ENCODE measurements around the gene LEP. TPM values are rescaled to one million over a fixed set of nuclear protein-coding genes. Genes with fewer than 3 reads are reported as not detected.
"Not testable (repeated sequence)": the region's sequence is repeated elsewhere in the genome, so short reads cannot be mapped to it uniquely, and the experiment has no call there.

LEP gene
- total and polyA plus RNA-seq, 2 donors = 5.3 TPM; not detected in 1

- not testable (repeated sequence) for H3K27ac ChIP-seq (ENCODE audit: low read depth); DNase-seq (ENCODE audit: extremely low spot score); H3K4me3 ChIP-seq (ENCODE audit: low read depth, low read length); H3K36me3 ChIP-seq (ENCODE audit: insufficient read depth); H3K4me1 ChIP-seq (ENCODE audit: insufficient read depth)
- WGBS = 85% methylated on average over 1 of the region's 1 CpG
Measured at GRCh38 chr7:128280451-128280850, 39.4 kb downstream of the LEP start.

GRCh38 chr7:128281605-128282380 is 40.7 kb downstream of the LEP start:
- WGBS = 80% methylated on average over 4 of the region's 4 CpGs
- no peaks in the 10 kb centered on the region for H3K4me1 ChIP-seq (ENCODE audit: insufficient read depth)
- DNase-seq (ENCODE audit: extremely low spot score) = no peak

DNA sequence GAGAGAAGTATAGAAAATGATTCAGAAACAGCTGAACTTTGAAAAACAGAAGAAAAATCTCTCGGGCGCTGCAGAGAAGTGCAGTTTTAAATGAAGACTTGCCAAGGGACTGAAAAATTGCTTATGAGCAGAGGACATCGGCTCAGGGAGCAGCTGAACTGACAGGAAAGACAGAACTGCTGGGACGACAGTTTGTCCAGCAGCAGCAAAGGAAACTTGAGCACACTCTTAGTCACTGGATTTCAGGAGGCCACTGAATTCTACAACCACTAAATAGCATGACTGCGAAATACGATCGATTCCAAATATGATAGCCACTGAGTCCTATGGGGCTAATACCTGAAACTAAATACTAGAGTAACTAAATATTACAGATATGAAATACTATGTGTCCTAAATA is 43.0 kb downstream of the LEP start:
- DNase-seq (ENCODE audit: extremely low spot score) = no peak
- no peaks in the 10 kb centered on the region for H3K36me3 ChIP-seq (ENCODE audit: insufficient read depth)
- 90% methylated on average over 7 of the region's 7 CpGs for WGBS

More at GRCh38 chr7:128281605-128282380, 40.7 kb downstream of the LEP start:
- no peak overlapping the region for H3K27ac ChIP-seq (ENCODE audit: low read depth)
- H3K4me3 ChIP-seq (ENCODE audit: low read depth, low read length) = no peak overlapping the region
- no peaks in the 10 kb centered on the region for H3K36me3 ChIP-seq (ENCODE audit: insufficient read depth)

GRCh38 chr7:128287556-128287955 is 46.5 kb downstream of the LEP start:
- Histone ChIP-seq H3K36me3 (ENCODE audit: insufficient read depth) (peaks cover 2% of the 10 kb centered on the region), H3K4me3 (ENCODE audit: low read depth, low read length) (no peak overlapping the region), H3K27ac (ENCODE audit: low read depth) (no peak overlapping the region), H3K4me1 (ENCODE audit: insufficient read depth) (no peaks in the 10 kb centered on the region)
- DNase-seq (ENCODE audit: extremely low spot score) = no peak
- 93% methylated on average over 4 of the region's 4 CpGs for WGBS

More for the DNA sequence above, 43.0 kb downstream of the LEP start:
- Histone ChIP-seq H3K27ac (ENCODE audit: low read depth) (no peak overlapping the region), H3K4me3 (ENCODE audit: low read depth, low read length) (no peak overlapping the region), H3K4me1 (ENCODE audit: insufficient read depth) (no peaks in the 10 kb centered on the region)

DNA sequence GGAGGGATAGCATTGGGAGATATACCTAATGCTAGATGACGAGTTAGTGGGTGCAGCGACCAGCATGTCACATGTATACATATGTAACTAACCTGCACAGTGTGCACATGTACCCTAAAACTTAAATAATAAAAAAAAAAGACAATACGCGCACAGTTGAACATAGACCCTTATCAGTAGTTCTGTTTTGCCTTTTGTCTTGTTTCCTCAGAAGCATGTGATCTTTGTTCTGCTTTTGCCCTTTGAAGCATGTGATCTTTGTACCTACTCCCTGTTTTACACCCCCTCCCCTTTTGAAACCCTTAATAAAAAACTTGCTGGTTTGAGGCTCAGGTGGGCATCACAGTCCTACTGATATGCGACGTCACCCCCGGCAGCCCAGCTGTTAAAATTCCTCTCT is 56.9 kb downstream of the LEP start:
- DNase-seq (ENCODE audit: extremely low spot score); H3K4me1 ChIP-seq (ENCODE audit: insufficient read depth); H3K4me3 ChIP-seq (ENCODE audit: low read depth, low read length); H3K36me3 ChIP-seq (ENCODE audit: insufficient read depth); H3K27ac ChIP-seq (ENCODE audit: low read depth): not testable (repeated sequence)
- WGBS = 88% methylated on average over 5 of the region's 7 CpGs

DNA sequence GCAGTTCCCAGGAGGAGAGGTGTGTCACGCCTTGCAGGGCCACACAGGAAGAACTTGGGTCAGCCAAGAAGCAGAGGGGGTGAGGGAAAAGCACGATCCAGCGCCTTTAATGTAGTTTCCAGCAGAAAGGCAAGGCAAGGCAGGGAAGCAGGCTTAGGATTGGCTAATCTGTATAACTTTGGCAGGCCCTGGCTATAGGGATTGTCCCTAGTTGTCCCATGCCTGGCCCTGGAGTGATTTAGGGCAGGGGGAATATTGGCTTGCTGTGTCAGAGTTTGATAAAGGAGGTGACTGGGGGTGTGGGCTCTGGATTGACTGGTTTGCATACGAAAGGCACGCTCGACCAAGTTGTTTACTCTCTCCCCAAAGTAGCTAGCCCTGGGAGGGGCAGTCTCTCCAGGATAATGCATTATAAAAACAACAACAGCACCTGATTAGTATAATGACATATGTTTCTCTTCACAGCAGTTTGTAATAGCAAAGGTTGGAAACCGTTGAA is 58.1 kb downstream of the LEP start:
- Histone ChIP-seq H3K36me3 (ENCODE audit: insufficient read depth) (no peaks in the 10 kb centered on the region), H3K4me1 (ENCODE audit: insufficient read depth) (no peaks in the 10 kb centered on the region), H3K4me3 (ENCODE audit: low read depth, low read length) (no peak overlapping the region), H3K27ac (ENCODE audit: low read depth) (no peak overlapping the region)
- 51% methylated on average over 7 of the region's 7 CpGs for WGBS
- DNase-seq (ENCODE audit: extremely low spot score) = no peak

- DNase-seq (ENCODE audit: extremely low spot score) = no peak
- no peak overlapping the region for H3K27ac ChIP-seq (ENCODE audit: low read depth)
- peaks cover 7% of the 10 kb centered on the region for H3K36me3 ChIP-seq (ENCODE audit: insufficient read depth)
- H3K4me1 ChIP-seq (ENCODE audit: insufficient read depth) = no peaks in the 10 kb centered on the region
- WGBS = 57% methylated on average over 10 of the region's 10 CpGs
- H3K4me3 ChIP-seq (ENCODE audit: low read depth, low read length) = no peak overlapping the region
Measured at GRCh38 chr7:128302139-128302538, 61.1 kb downstream of the LEP start.

DNA sequence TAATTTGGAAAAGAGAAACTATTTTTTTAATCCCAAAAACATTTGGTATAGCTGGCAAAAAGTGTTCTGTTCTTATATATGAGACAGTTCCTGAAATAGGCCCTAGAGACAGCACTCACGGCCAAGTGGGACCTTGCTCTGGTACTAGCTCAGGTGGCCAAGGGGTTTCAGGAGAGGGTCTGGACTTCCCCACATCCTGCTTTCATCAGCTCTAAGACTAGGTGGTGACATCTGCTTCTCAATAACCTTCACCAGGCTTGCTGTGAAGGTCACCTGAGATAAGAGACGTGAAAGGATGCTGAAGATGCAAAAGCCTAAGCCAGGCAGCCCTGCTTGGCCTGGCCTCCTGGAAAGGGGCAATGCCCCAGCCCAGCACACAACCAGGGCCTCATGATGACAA is 62.1 kb downstream of the LEP start:
- no peak overlapping the region for H3K4me3 ChIP-seq (ENCODE audit: low read depth, low read length)
- WGBS = 93% methylated on average over 2 of the region's 2 CpGs
- DNase-seq (ENCODE audit: extremely low spot score) = no peak
- peaks cover 8% of the 10 kb centered on the region for H3K36me3 ChIP-seq (ENCODE audit: insufficient read depth)
- no peaks in the 10 kb centered on the region for H3K4me1 ChIP-seq (ENCODE audit: insufficient read depth)
- H3K27ac ChIP-seq (ENCODE audit: low read depth) = no peak overlapping the region

DNA sequence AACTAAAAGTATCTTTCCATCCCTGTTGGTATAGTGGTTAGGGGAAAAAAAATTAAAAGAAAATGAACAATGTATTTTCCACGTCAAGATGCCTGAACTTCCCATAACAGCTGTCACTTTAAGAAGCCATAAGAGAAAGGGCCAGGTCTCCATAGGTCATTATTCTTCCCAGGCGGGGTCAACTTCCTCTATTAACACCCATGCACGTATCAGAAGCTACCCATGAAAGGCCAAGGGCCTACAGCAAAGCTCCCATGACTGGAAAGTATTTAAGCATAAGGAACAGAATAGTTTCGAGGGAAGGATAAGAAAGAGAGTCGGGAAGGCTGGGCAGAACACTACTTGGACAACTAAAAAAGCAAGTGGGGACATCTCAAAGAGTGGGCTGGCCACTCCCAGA is 62.6 kb downstream of the LEP start:
- 82% methylated on average over 5 of the region's 5 CpGs for WGBS
- no peaks in the 10 kb centered on the region for H3K4me1 ChIP-seq (ENCODE audit: insufficient read depth)
- DNase-seq (ENCODE audit: extremely low spot score) = no peak
- H3K36me3 ChIP-seq (ENCODE audit: insufficient read depth) = peaks cover 8% of the 10 kb centered on the region
- H3K4me3 ChIP-seq (ENCODE audit: low read depth, low read length) = no peak overlapping the region
- H3K27ac ChIP-seq (ENCODE audit: low read depth) = no peak overlapping the region

DNA sequence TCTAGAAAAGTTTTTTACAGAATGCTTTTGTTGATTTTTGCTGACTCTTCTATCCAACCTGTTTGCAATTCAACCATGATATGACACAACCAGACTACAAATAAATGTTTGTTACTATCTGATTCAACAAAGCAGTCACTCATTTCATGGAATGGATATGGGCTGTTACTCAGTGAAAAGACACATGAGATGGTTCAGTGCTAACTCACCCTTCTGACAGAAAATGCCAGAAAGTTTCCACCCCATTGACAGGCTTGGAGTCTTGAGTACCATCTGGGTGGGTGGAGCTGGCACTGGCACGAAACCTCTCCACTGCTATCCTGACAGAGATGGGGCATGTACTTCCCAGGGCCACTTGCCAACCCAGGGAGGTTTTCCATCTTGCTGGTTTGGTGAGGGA is 63.1 kb downstream of the LEP start:
- H3K36me3 ChIP-seq (ENCODE audit: insufficient read depth) = peaks cover 8% of the 10 kb centered on the region
- DNase-seq (ENCODE audit: extremely low spot score) = no peak
- 88% methylated on average over 1 of the region's 1 CpG for WGBS
- no peak overlapping the region for H3K27ac ChIP-seq (ENCODE audit: low read depth)
- no peaks in the 10 kb centered on the region for H3K4me1 ChIP-seq (ENCODE audit: insufficient read depth)
- no peak overlapping the region for H3K4me3 ChIP-seq (ENCODE audit: low read depth, low read length)

- peaks cover 8% of the 10 kb centered on the region for H3K36me3 ChIP-seq (ENCODE audit: insufficient read depth)
- 92% methylated on average over 2 of the region's 2 CpGs for whole genome bisulfite sequencing
- H3K27ac ChIP-seq (ENCODE audit: low read depth) = no peak overlapping the region
- H3K4me3 ChIP-seq (ENCODE audit: low read depth, low read length) = no peak overlapping the region
- no peaks in the 10 kb centered on the region for H3K4me1 ChIP-seq (ENCODE audit: insufficient read depth)
- no peak for DNase-seq (ENCODE audit: extremely low spot score)
Measured at GRCh38 chr7:128307061-128307460, 66.0 kb downstream of the LEP start.

Small RNAs within 50 kb of the gene (small RNA-seq; reads per million reads assigned to genes)
- 0.12 reads per million for gene MIR129-1

Other genes with a start within 250 kb of the LEP start
- 3.2 TPM for gene LRRC4, start 209.8 kb upstream of the LEP start, total RNA-seq
- 0.98 TPM for gene LRRC4, start 209.8 kb upstream of the LEP start, polyA plus RNA-seq
- 21.3 TPM for gene RBM28, start 102.6 kb downstream of the LEP start, total RNA-seq
- 13.6 TPM for gene RBM28, start 102.6 kb downstream of the LEP start, polyA plus RNA-seq
- 1.4 TPM for gene PRRT4, start 120.4 kb downstream of the LEP start, total RNA-seq
- 1.3 TPM for gene PRRT4, start 120.4 kb downstream of the LEP start, polyA plus RNA-seq
- gene IMPDH1, start 168.7 kb downstream of the LEP start, total RNA-seq = 24.7 TPM
- gene IMPDH1, start 168.7 kb downstream of the LEP start, polyA plus RNA-seq = 58.6 TPM
- gene HILPDA, start 214.6 kb downstream of the LEP start, total RNA-seq = 31.8 TPM
- 12.4 TPM for gene HILPDA, start 214.6 kb downstream of the LEP start, polyA plus RNA-seq
- 32.5 TPM for gene METTL2B, start 235.5 kb downstream of the LEP start, total RNA-seq
- gene METTL2B, start 235.5 kb downstream of the LEP start, polyA plus RNA-seq = 12.1 TPM